Limb (tissue), 2 donors: ENCODE data around the gene MAPKAPK3.

Source experiments
- DNase-seq, 2 donors: peaks; one replicate each; pipeline ENCODE4 v3.0.0-alpha.2; 2016; ENCODE audit errors: extremely low spot score in 2 of 2

MAPKAPK3 gene

GRCh38 chr3:50617096-50617791, at the start of gene MAPKAPK3:
MAPKAPK3 (plus strand) TSS chr3:50617151; CDS start chr3:50617566, 415 bp downstream.
- no peak for DNase-seq

GRCh38 chr3:50567386-50568167, 49.4 kb upstream of the MAPKAPK3 start, which contains the start of gene C3orf18:
C3orf18 (minus strand) TSS chr3:50567747; CDS start chr3:50565699, 2,048 bp downstream.
- DNase-seq, result peak; percentile 88 to 91

- DNase-seq, result peak; percentile 96 to 97
Observed at GRCh38 chr3:50568947-50569749, 47.8 kb upstream of the MAPKAPK3 start, which contains the start of gene HEMK1. HEMK1 (plus strand) TSS chr3:50569522; CDS start chr3:50571105, 1,583 bp downstream.

GRCh38 chr3:50570508-50571279, 46.3 kb upstream of the MAPKAPK3 start:
- no peak for DNase-seq

- no peak for DNase-seq
Observed at GRCh38 chr3:50571486-50571885, 45.5 kb upstream of the MAPKAPK3 start.

- peak; percentile 66 to 80 for DNase-seq
Observed at GRCh38 chr3:50572158-50572557, 44.8 kb upstream of the MAPKAPK3 start.

- no peak for DNase-seq
Observed at GRCh38 chr3:50572801-50573371, 44.1 kb upstream of the MAPKAPK3 start.

GRCh38 chr3:50573566-50574443, 43.1 kb upstream of the MAPKAPK3 start:
- DNase-seq, result no peak

- no peak for DNase-seq
Observed at GRCh38 chr3:50574444-50574831, 42.5 kb upstream of the MAPKAPK3 start.

GRCh38 chr3:50575372-50575771, 41.6 kb upstream of the MAPKAPK3 start:
- DNase-seq, result no peak

- DNase-seq, result no peak
Observed at GRCh38 chr3:50577348-50577747, 39.6 kb upstream of the MAPKAPK3 start.

GRCh38 chr3:50580683-50581458, 36.1 kb upstream of the MAPKAPK3 start:
- no peak for DNase-seq

GRCh38 chr3:50581459-50581842, 35.5 kb upstream of the MAPKAPK3 start:
- DNase-seq, result no peak

- no peak for DNase-seq
Observed at GRCh38 chr3:50582083-50582482, 34.9 kb upstream of the MAPKAPK3 start.

- DNase-seq, result no peak
Observed at GRCh38 chr3:50583897-50584296, 33.1 kb upstream of the MAPKAPK3 start.

- no peak for DNase-seq
Observed at GRCh38 chr3:50584391-50584790, 32.6 kb upstream of the MAPKAPK3 start.

- DNase-seq, result no peak
Observed at GRCh38 chr3:50585919-50586762, 30.8 kb upstream of the MAPKAPK3 start.

- no peak for DNase-seq
Observed at GRCh38 chr3:50586763-50587070, 30.2 kb upstream of the MAPKAPK3 start.
